H1 (cell line): ENCODE results near the gene ANKRD6. TPM values are rescaled to one million over a fixed set of nuclear protein-coding genes. Genes with fewer than 3 reads are reported as not detected.

ENCODE experiments used
- CTCF ChIA-PET: fragments of 300-600 bp; sonication (Branson Sonifier 250); formaldehyde crosslinking; loops from one replicate; lab custom pipeline; 2021; ENCODE audit not compliant: partially characterized antibody; lab: Charles Lee
- POLR2A ChIA-PET: fragments of 300-600 bp; sonication (Branson Sonifier 250); formaldehyde crosslinking; loops from one replicate; lab custom pipeline; 2021; ENCODE audit warnings: inconsistent platforms; ENCODE audit not compliant: partially characterized antibody; lab: Charles Lee
- DNase-seq, 2 experiments: peaks; one replicate each; pipeline versions ENCODE4 v3.0.0 to v3.0.0-alpha.2; 2010 to 2022; ENCODE audit warnings: low spot score in 2 of 2, low read depth in 1 of 2, mixed read lengths in 1 of 2
- FAIRE-seq: peaks from 2 replicates; lab custom pipeline; 2011; peaks lifted over from hg19 to GRCh38; lab: Jason Lieb, UNC
- H2AFZ ChIP-seq: 2 replicates; pipeline ENCODE4 v1.8.1; 2012; ENCODE audit warnings: low read length, inconsistent platforms
- H2AK5ac ChIP-seq: 2 replicates; pipeline ENCODE4 v1.6.1; 2013; ENCODE audit warnings: low read depth, low read length
- H2BK120ac ChIP-seq: replicated peaks from 2 replicates; pipeline ENCODE3; 2013; ENCODE audit warnings: low read depth, low read length, inconsistent platforms
- H2BK12ac ChIP-seq: 2 replicates; pipeline ENCODE4 v1.6.1; 2013; ENCODE audit warnings: low read depth, low read length
- H2BK15ac ChIP-seq: 2 replicates; pipeline ENCODE4 v1.6.1; 2013; ENCODE audit warnings: low read length
- H2BK20ac ChIP-seq: 2 replicates; pipeline ENCODE4 v1.6.1; 2013; ENCODE audit warnings: low read length
- H2BK5ac ChIP-seq: 2 replicates; pipeline ENCODE4 v1.6.1; 2013; ENCODE audit warnings: low read depth, low read length
- H3K14ac ChIP-seq: 2 replicates; pipeline ENCODE4 v1.6.1; 2013; ENCODE audit warnings: inconsistent platforms; ENCODE audit not compliant: insufficient read length
- H3K18ac ChIP-seq: 2 replicates; pipeline ENCODE4 v1.6.1; 2013; ENCODE audit warnings: low read length; ENCODE audit errors: extremely low read depth
- H3K23ac ChIP-seq: 2 replicates; pipeline ENCODE4 v1.6.1; 2013; ENCODE audit warnings: inconsistent platforms; ENCODE audit not compliant: insufficient read length
- H3K23me2 ChIP-seq: 2 replicates; pipeline ENCODE4 v1.6.1; 2013; ENCODE audit warnings: low read depth, low read length
- H3K27ac ChIP-seq: 2 replicates; pipeline ENCODE4 v1.6.1; 2011; ENCODE audit warnings: low read depth, low read length, inconsistent platforms
- H3K27me3 ChIP-seq, 4 experiments: replicated peaks in 1 of 4; 1 replicate in 1 of 4; 2 replicates in 3 of 4; pipeline versions ENCODE4 v1.6.1 to v1.8.1; 2011 to 2013; ENCODE audit warnings: low read length in 3 of 4, mild to moderate bottlenecking in 3 of 4, inconsistent platforms in 2 of 4, mixed read lengths in 2 of 4, moderate library complexity in 1 of 4; ENCODE audit not compliant: control insufficient read depth in 3 of 4, insufficient read depth in 3 of 4; ENCODE audit errors: extremely low read depth in 1 of 4
- H3K36me3 ChIP-seq, 4 experiments: 2 replicates each; pipeline versions ENCODE4 v1.6.1 to v1.8.1; 2011 to 2013; ENCODE audit warnings: mild to moderate bottlenecking in 4 of 4, low read length in 3 of 4, moderate library complexity in 2 of 4, control low read depth in 1 of 4, inconsistent platforms in 1 of 4; ENCODE audit not compliant: insufficient read depth in 4 of 4, control insufficient read depth in 2 of 4
- H3K4ac ChIP-seq: replicated peaks from 2 replicates; pipeline ENCODE3; 2013; ENCODE audit warnings: low read length, low read depth, mixed read lengths, inconsistent platforms; ENCODE audit not compliant: insufficient read length
- H3K4me1 ChIP-seq, 4 experiments: replicated peaks in 1 of 4; 1 replicate in 1 of 4; 2 replicates in 3 of 4; pipeline versions ENCODE4 v1.6.1 to v1.8.1; 2011 to 2013; ENCODE audit warnings: low read length in 3 of 4, inconsistent platforms in 2 of 4, mixed read lengths in 1 of 4; ENCODE audit not compliant: insufficient read depth in 4 of 4, control insufficient read depth in 3 of 4
- H3K4me2 ChIP-seq, 2 experiments: 2 replicates each; pipeline versions ENCODE4 v1.6.1 to v1.8.1; 2011 to 2013; ENCODE audit warnings: low read depth in 2 of 2, low read length in 2 of 2, control low read depth in 1 of 2, inconsistent platforms in 1 of 2, mild to moderate bottlenecking in 1 of 2; ENCODE audit not compliant: insufficient read depth in 1 of 2
- H3K4me3 ChIP-seq, 4 experiments: fragments of 200-600, 300-600 bp in 1 of 4; sonication (generic), shearing (Covaris generic), sonication (Bioruptor Twin) in 1 of 4; 2 replicates each; pipeline versions ENCODE4 v1.5.1 to v1.8.1; 2011 to 2016; ENCODE audit warnings: low read length in 4 of 4, low read depth in 3 of 4, control low read depth in 2 of 4, inconsistent platforms in 2 of 4, mild to moderate bottlenecking in 2 of 4, mixed read lengths in 1 of 4, moderate library complexity in 1 of 4; ENCODE audit not compliant: insufficient read depth in 2 of 4; ENCODE audit errors: extremely low read depth in 1 of 4
- H3K56ac ChIP-seq: replicated peaks from 2 replicates; pipeline ENCODE3; 2013; ENCODE audit warnings: low read depth, mild to moderate bottlenecking, mixed read lengths, low read length, inconsistent platforms; ENCODE audit not compliant: insufficient read length
- H3K79me1 ChIP-seq: 2 replicates; pipeline ENCODE4 v1.6.1; 2013; ENCODE audit warnings: low read depth, low read length, control low read depth
- H3K79me2 ChIP-seq, 2 experiments: 2 replicates each; pipeline versions ENCODE4 v1.6.1 to v1.8.1; 2012 to 2013; ENCODE audit warnings: low read length in 2 of 2, mild to moderate bottlenecking in 2 of 2, inconsistent platforms in 1 of 2; ENCODE audit not compliant: insufficient read depth in 2 of 2, control insufficient read depth in 1 of 2
- H3K9ac ChIP-seq, 4 experiments: replicated peaks in 1 of 4; 1 replicate in 1 of 4; 2 replicates in 3 of 4; pipeline versions ENCODE4 v1.6.1 to v1.8.1; 2011 to 2013; ENCODE audit warnings: low read depth in 3 of 4, low read length in 3 of 4, control low read depth in 2 of 4, mild to moderate bottlenecking in 2 of 4, moderate library complexity in 2 of 4, inconsistent platforms in 1 of 4; ENCODE audit errors: extremely low read depth in 1 of 4
- H3K9me3 ChIP-seq, 2 experiments: 2 replicates each; pipeline versions ENCODE4 v1.6.1 to v1.8.1; 2012 to 2013; ENCODE audit warnings: mild to moderate bottlenecking in 2 of 2, moderate library complexity in 2 of 2, control low read depth in 1 of 2, inconsistent platforms in 1 of 2, low read depth in 1 of 2, low read length in 1 of 2, mixed read lengths in 1 of 2; ENCODE audit not compliant: insufficient read depth in 2 of 2
- H4K20me1 ChIP-seq, 2 experiments: replicated peaks in 1 of 2; 2 replicates each; pipeline versions ENCODE3 to v1.8.1; 2011 to 2013; ENCODE audit warnings: inconsistent platforms in 2 of 2, low read length in 2 of 2, mild to moderate bottlenecking in 1 of 2; ENCODE audit not compliant: insufficient read depth in 2 of 2, control insufficient read depth in 1 of 2
- H4K5ac ChIP-seq: 2 replicates; pipeline ENCODE4 v1.6.1; 2013; ENCODE audit warnings: low read length, low read depth, mixed read lengths, inconsistent platforms; ENCODE audit not compliant: insufficient read length
- H4K8ac ChIP-seq: 2 replicates; pipeline ENCODE4 v1.8.0; 2013; ENCODE audit warnings: mild to moderate bottlenecking, moderate library complexity, low read length, inconsistent platforms; ENCODE audit not compliant: insufficient read depth; ENCODE audit errors: extremely low read depth
- H4K91ac ChIP-seq: replicated peaks from 2 replicates; pipeline ENCODE3; 2013; ENCODE audit warnings: low read length, mixed read lengths, inconsistent platforms; ENCODE audit not compliant: insufficient read length
- TEAD4 ChIP-seq: IDR thresholded peaks from 2 replicates; pipeline ENCODE4 v1.6.1; 2012; ENCODE audit warnings: low read depth, low read length, inconsistent platforms, mixed read lengths
- WGBS, 2 experiments: shearing (Covaris generic) in 1 of 2; methylation state at CpG; one replicate each; pipeline versions ENCODE4 v1.1.6 to v1.1.7; 2013 to 2015; ENCODE audit warnings: low lambda C conversion rate in 2 of 2, mixed read lengths in 2 of 2, inconsistent platforms in 1 of 2, low coverage in 1 of 2, missing lambda C conversion rate in 1 of 2; ENCODE audit not compliant: insufficient replicate concordance in 2 of 2, insufficient coverage in 1 of 2, insufficient read length in 1 of 2; ENCODE audit errors: extremely low coverage in 1 of 2, missing lambda C conversion rate in 1 of 2; 5-methylcytosine and 5-hydroxymethylcytosine counted together
- polyA plus RNA-seq, 7 experiments: library from polyadenylated mRNA; depleted of rRNA in 3 of 7; stranded (reverse) in 5 of 7; unstranded in 2 of 7; fragments of >200 nt in 5 of 7; fragments of 200-250 nt in 2 of 7; gene quantifications; 1 replicate in 5 of 7; 2 replicates in 1 of 7; 4 replicates in 1 of 7; pipeline versions ENCODE4 v1.2.1 to v1.2.3, GENCODE V29; 2011 to 2013; ENCODE audit warnings: missing spikeins in 2 of 7, mixed read lengths in 2 of 7
- total RNA-seq: library from RNA; stranded (reverse); fragmentation: NEBNext Ultra II Directional; extraction: Animal tissue kit (Norgen Biotek cat#: 25700); gene quantifications from 2 replicates; pipeline ENCODE4 v1.2.1, GENCODE V29; 2021

Gene ANKRD6
- total and polyA plus RNA-seq, 2 of the 8 experiments (the other 6 are each of a cell fraction or from before 2014, with no cell fraction given): 5.9 to 12.8 TPM

GRCh38 chr6:89667872-89668556 lies 235.1 kb downstream of the ANKRD6 start:
- no peak for DNase-seq
- H3K27ac ChIP-seq: no peak overlapping the region
- CTCF ChIA-PET: interaction anchor here (2.2 kb wide), 1 partner anchor 11 kb away, joined by 6 read pairs; no protein-coding TSS in a partner anchor
- TF ChIP-seq TEAD4: peak; percentile 50; the same call in 1 of the 2 replicates

More at GRCh38 chr6:89667872-89668556, 235.1 kb downstream of the ANKRD6 start:
- Histone ChIP-seq H3K9ac (no peak overlapping the region), H3K4me2 (peak overlapping the region; percentile 20 to 38; a peak in 3 of 4 replicates), H3K23me2 (no peaks in the 10 kb centered on the region), H3K36me3 (peaks cover 35 to 78% (median 56%) of the 10 kb centered on the region in 4 experiments), H3K56ac (no peak overlapping the region), H4K8ac (no peak overlapping the region), H2BK120ac (no peak overlapping the region), H3K23ac (no peak overlapping the region), H3K79me2 (0 out of 4 replicates have a peak, but pooled peaks cover 0 to 4% of the 10 kb centered on the region in 2 experiments), H3K14ac (no peak overlapping the region), H3K9me3 (no peaks in the 10 kb centered on the region), H2BK15ac (no peak overlapping the region), H3K79me1 (no peaks in the 10 kb centered on the region), H3K4ac (no peak overlapping the region), H3K18ac (no peak overlapping the region), H2BK12ac (no peak overlapping the region), H2BK5ac (0 out of 2 replicates have a peak overlapping the region, but pooled peaks have one; percentile 5), H3K4me1 (peaks cover 4 to 11% (median 6%) of the 10 kb centered on the region in 4 experiments; a peak in 5 of 7 replicates), H2AK5ac (no peak overlapping the region), H4K91ac (no peak overlapping the region), H3K4me3 (peak overlapping the region in 1 of 4 experiments; percentile 25; a peak in 1 of 8 replicates), H4K20me1 (no peaks in the 10 kb centered on the region), H2BK20ac (no peak overlapping the region), H3K27me3 (no peaks in the 10 kb centered on the region), H2AFZ (no peak overlapping the region), H4K5ac (no peak overlapping the region)
- WGBS, 2 experiments: 36% methylated on average over 5 of the region's 5 CpGs; no CpG with 5 or more reads in 1 of the 2 experiments
- POLR2A ChIA-PET: interaction anchor here (0.6 to 1.4 kb wide), 5 partner anchors 11 to 82 kb away, joined by 3 to 9 read pairs (median 3); no protein-coding TSS in a partner anchor
- FAIRE-seq: peak; percentile 90
